Nephron (organoid): ENCODE data around the gene HDLBP.

Experiments used
- H3K27ac Mint-ChIP-seq, 3 experiments: 2 replicates each; pipeline ENCODE4 v1.8.0; 2020; ENCODE audit warnings: mixed read lengths in 3 of 3, mild to moderate bottlenecking in 2 of 3, moderate library complexity in 1 of 3
- H3K27me3 Mint-ChIP-seq: 2 replicates; pipeline ENCODE4 v1.8.0; 2021; ENCODE audit warnings: low read depth, mild to moderate bottlenecking, moderate library complexity, mixed read lengths
- H3K36me3 Mint-ChIP-seq: 2 replicates; pipeline ENCODE4 v1.8.0; 2020; ENCODE audit warnings: low read depth, mixed read lengths
- H3K4me1 Mint-ChIP-seq: 2 replicates; pipeline ENCODE4 v1.8.0; 2020; ENCODE audit warnings: mixed read lengths
- H3K4me3 Mint-ChIP-seq, 3 experiments: 2 replicates each; pipeline ENCODE4 v1.8.0; 2020; ENCODE audit warnings: mild to moderate bottlenecking in 3 of 3, mixed read lengths in 3 of 3, moderate library complexity in 2 of 3
- H3K9me3 Mint-ChIP-seq: 2 replicates; pipeline ENCODE4 v1.8.0; 2020; ENCODE audit warnings: mixed read lengths
- TF ChIP-seq, protein P1 (sequence below), 3 experiments: fragments of 200-600 bp; sonication (generic); IDR thresholded peaks; one replicate each; pipeline ENCODE4 v1.5.0; 2021; ENCODE audit warnings: antibody characterized with exemption in 3 of 3; ENCODE audit not compliant: unreplicated experiment in 3 of 3

HDLBP gene

DNA sequence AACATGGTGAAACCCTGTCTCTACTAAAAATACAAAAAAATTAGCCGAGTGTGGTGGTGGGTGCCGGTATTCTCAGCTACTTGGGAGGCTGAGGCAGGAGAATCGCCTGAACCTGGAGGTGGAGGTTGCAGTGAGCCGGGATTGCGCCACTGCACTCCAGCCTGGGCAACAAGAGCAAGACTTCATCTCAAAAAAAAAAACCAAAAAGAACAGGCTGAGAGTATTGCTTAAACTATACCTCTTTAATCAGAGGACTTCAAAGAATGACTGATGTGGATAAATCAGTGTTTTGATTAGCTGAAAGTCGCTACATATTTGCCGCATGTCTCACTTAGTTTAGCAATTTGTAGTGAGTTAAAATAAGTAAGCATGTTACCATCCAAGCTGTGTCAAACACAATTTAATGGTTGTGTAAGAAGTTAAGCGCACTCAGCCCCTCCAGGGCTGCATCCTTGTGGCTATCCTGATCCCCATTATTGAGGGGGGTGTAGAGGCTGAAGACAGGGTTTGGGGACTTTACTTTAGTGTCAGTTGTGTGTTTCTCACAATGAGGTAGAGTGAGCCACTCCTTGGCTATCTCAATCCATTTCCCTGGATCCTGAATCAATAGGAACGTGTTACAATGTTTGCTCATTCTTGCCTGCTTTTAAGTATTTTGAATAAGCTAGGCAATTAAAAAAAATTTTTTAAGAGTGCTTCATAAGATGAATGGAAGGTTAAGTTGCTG, 29.6 kb upstream of the HDLBP start:
- Mint-ChIP-seq H3K9me3 (no peaks in the 10 kb centered on the region), H3K4me3 (no peak overlapping the region), H3K27ac (no peak overlapping the region), H3K27me3 (no peaks in the 10 kb centered on the region), H3K4me1 (peaks cover 11% of the 10 kb centered on the region), H3K36me3 (peaks cover 93% of the 10 kb centered on the region)
- TF ChIP-seq, protein P1, sequence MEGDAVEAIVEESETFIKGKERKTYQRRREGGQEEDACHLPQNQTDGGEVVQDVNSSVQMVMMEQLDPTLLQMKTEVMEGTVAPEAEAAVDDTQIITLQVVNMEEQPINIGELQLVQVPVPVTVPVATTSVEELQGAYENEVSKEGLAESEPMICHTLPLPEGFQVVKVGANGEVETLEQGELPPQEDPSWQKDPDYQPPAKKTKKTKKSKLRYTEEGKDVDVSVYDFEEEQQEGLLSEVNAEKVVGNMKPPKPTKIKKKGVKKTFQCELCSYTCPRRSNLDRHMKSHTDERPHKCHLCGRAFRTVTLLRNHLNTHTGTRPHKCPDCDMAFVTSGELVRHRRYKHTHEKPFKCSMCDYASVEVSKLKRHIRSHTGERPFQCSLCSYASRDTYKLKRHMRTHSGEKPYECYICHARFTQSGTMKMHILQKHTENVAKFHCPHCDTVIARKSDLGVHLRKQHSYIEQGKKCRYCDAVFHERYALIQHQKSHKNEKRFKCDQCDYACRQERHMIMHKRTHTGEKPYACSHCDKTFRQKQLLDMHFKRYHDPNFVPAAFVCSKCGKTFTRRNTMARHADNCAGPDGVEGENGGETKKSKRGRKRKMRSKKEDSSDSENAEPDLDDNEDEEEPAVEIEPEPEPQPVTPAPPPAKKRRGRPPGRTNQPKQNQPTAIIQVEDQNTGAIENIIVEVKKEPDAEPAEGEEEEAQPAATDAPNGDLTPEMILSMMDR (IDR thresholded peaks at IDR 0.05; ENCODE audit: unreplicated experiment in 3 of 3) = no peak

DNA sequence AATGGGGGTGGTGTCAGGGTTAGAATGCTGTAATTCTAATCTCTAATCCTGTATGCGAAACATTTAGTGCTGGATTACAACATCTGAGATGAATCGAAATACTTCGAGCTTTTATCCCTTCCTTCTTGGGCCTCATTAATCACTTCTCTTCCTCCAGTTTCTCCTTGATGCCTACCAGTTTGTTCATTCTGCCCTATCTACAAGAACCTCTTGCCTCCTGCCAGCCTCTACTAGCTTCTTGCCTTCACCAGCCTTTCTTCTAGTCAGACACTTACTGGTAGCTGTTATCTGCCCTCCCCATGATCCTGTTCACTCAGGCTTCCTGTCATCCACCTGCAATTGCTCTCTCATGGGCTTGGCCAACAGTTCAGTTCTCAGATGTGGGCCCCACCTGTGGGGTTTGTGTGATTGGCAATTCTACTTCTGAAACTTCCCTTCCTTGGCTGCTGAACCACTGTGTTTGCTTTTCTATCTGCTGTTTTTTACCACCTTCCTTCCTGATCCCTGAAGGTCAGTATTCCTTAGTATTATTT, 25.2 kb upstream of the HDLBP start:
- Mint-ChIP-seq H3K27me3 (no peaks in the 10 kb centered on the region), H3K36me3 (peaks cover 89% of the 10 kb centered on the region), H3K27ac (peak overlapping the region in 2 of 3 experiments; percentile 3 to 6), H3K9me3 (no peaks in the 10 kb centered on the region), H3K4me1 (peaks cover 19% of the 10 kb centered on the region), H3K4me3 (no peak overlapping the region)
- TF ChIP-seq, protein P1 (IDR thresholded peaks at IDR 0.05; ENCODE audit: unreplicated experiment in 3 of 3) = no peak

DNA sequence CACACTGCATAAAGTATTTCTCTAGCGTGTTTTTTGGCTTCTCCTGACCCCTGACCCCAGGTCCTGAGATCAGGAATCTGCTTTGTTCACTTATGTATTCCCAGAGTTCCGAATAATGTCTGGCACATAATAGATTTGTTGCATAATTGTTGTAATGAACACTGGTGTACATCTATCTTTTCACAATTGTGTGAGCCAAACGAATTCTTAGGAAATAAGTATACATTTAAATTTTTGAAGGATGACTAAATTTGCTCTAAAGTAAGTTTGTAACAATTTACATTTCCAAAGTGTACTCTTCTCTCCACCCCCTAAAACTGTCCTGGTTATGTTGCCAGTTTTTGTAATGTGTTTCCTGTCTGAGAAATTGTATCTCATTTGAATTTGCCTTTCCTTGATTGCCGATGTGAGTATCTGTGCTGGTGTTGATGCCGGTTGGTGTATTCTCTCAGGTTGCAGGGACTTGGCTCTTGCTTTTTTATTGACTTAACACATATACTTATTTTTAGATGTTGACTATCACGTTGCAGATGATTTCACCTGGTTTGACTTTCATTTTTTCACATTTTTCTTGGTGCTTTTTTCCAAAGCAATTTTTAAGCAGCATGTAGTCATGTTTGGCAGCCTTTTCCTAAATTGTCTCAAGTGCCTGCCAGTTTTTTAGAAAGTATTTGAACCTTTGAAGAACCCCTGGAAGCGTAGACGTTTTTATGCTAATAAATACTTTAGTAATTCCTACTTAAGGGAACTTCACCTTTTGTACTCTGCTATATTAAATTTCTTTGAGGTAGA, 24.6 kb upstream of the HDLBP start:
- Mint-ChIP-seq H3K36me3 (peaks cover 85% of the 10 kb centered on the region), H3K9me3 (no peaks in the 10 kb centered on the region), H3K4me3 (no peak overlapping the region), H3K27ac (peak overlapping the region in 1 of 3 experiments; percentile 6), H3K4me1 (peaks cover 19% of the 10 kb centered on the region), H3K27me3 (no peaks in the 10 kb centered on the region)
- TF ChIP-seq, protein P1 (IDR thresholded peaks at IDR 0.05; ENCODE audit: unreplicated experiment in 3 of 3) = no peak

DNA sequence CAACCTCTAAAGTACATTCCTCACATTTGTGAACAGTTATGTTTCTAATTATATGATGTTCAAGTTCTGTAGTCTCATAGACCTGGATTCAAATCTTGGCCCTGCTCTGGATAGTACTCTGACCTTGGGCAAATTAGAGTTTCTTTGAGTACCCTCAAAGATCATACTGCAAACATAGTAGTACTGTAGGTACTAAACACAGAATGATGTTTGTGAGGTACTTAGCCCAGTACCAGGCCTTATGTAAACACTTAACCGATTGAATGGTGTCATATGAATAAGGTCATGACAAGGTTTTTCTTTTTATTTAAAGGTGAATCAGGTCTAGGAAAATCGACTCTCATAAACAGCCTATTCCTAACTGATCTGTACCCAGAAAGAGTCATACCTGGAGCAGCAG, 19.3 kb upstream of the HDLBP start:
- Mint-ChIP-seq H3K36me3 (peaks cover 78% of the 10 kb centered on the region), H3K9me3 (no peaks in the 10 kb centered on the region), H3K4me3 (no peak overlapping the region), H3K27ac (no peak overlapping the region), H3K4me1 (peaks cover 5% of the 10 kb centered on the region), H3K27me3 (no peaks in the 10 kb centered on the region)
- TF ChIP-seq, protein P1 (IDR thresholded peaks at IDR 0.05; ENCODE audit: unreplicated experiment in 3 of 3) = no peak

DNA sequence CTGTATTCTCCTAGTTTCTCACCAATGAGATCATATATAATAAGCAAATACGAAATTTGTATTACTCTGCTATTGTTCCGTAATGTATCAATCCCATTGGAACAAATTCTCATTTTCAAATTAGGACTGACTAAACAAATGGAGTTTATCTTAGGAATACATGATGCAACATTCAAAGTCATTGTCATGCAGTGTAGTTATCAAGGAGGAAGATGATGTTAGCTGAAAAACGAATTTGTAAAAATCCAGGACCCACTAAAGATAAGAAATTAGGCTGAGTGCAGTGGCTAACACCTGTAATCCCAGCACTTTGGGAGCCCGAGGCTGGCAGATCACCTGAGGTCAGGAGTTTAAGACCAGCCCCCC, 15.1 kb upstream of the HDLBP start:
- Mint-ChIP-seq H3K36me3 (peaks cover 79% of the 10 kb centered on the region), H3K27ac (no peak overlapping the region), H3K9me3 (peaks cover 3% of the 10 kb centered on the region), H3K27me3 (no peaks in the 10 kb centered on the region), H3K4me1 (no peaks in the 10 kb centered on the region), H3K4me3 (no peak overlapping the region)
- TF ChIP-seq, protein P1 (IDR thresholded peaks at IDR 0.05; ENCODE audit: unreplicated experiment in 3 of 3) = no peak
